Pancreas (tissue), 10 donors: ENCODE data around the gene MARCKS. TPM values are rescaled to one million over a fixed set of nuclear protein-coding genes. Genes with fewer than 3 reads are reported as not detected.

Experiments used
- ATAC-seq, 4 donors: fragments of 200-7000 bp; cut with Tn5 transposase; one replicate each; pipeline versions ENCODE4 v1.8.0 to v1.9.1; 2020; ENCODE audit warnings: mild to moderate bottlenecking in 4 of 4, moderate library complexity in 4 of 4
- DNase-seq, 6 donors: peaks; one replicate each; pipeline ENCODE4 v3.0.0-alpha.2; 2020
- FAIRE-seq: peaks from 2 replicates; lab custom pipeline; 2012; peaks lifted over from hg19 to GRCh38; lab: Jason Lieb, UNC
- H3K27ac ChIP-seq, 4 donors: fragments of 200-600 bp; sonication (generic); 1 replicate in 3 of 4; 2 replicates in 1 of 4; pipeline versions ENCODE4 v1.5.0 to v1.8.0; 2020
- H3K27me3 ChIP-seq, 4 donors: fragments of 200-600 bp; one replicate each; pipeline ENCODE4 v1.8.0; 2021
- H3K36me3 ChIP-seq, 3 donors: fragments of 200-600 bp; sonication (generic) in 1 of 3; one replicate each; pipeline versions ENCODE4 v1.5.0 to v1.8.0; 2020 to 2021
- H3K4me1 ChIP-seq, 3 donors: fragments of 200-600 bp; one replicate each; pipeline ENCODE4 v1.8.0; 2021
- H3K4me3 ChIP-seq, 4 donors: fragments of 200-600 bp; sonication (generic) in 2 of 4; one replicate each; pipeline versions ENCODE4 v1.5.0 to v1.8.0; 2020 to 2021
- H3K9me3 ChIP-seq, 4 donors: fragments of 200-600 bp; one replicate each; pipeline ENCODE4 v1.8.0; 2021
- CTCF ChIP-seq, 4 donors: fragments of 200-600 bp; sonication (generic) in 3 of 4; IDR thresholded peaks; one replicate each; pipeline versions ENCODE4 v1.5.0 to v1.8.0; 2021; ENCODE audit warnings: antibody characterized with exemption in 4 of 4
- WGBS, 2 donors: extraction: QIAGEN DNeasy Blood & Tissue Kit; methylation state at CpG; one replicate each; pipeline ENCODE4 v1.1.7; 2013; 5-methylcytosine and 5-hydroxymethylcytosine counted together
- intact Hi-C, 3 donors: fragments of 100-400 bp; cut with DNase I; formaldehyde crosslinking; loops; one replicate each; pipeline versions ENCODE4 v1.11.1 to v1.14.2; 2022
- polyA plus RNA-seq, 2 donors: library from polyadenylated mRNA; stranded (reverse); fragments of 200-250 nt; gene quantifications; one replicate each; pipeline ENCODE4 v1.2.3, GENCODE V29; 2013
- total RNA-seq, 6 donors: library from RNA; stranded (reverse); fragmentation: NEBNext Ultra II Directional in 4 of 6; extraction: Animal tissue kit (Norgen Biotek cat#: 25700) in 4 of 6; gene quantifications; one replicate each; pipeline versions ENCODE4 v1.2.1 to v1.2.4, GENCODE V29; 2021 to 2023
- donor health status: healthy with polysubstance abuse.
- donor health status: DM: no; HTN: no; CAD: no; lungs with moderate emphysema.
- donor health status: DM: no; HTN: no; CAD: no.
- donor health status: control.
- donor health status: control.
- donor health status: Bipolar disorder and iron deficiency.
- donor health status: DM: yes; HTN: yes; CAD: no.
- donor health status: DM: no; HTN: no; CAD: no.
- donor health status: DM: no; HTN: no; CAD: no.
- donor health status: DM: yes; HTN: yes; CAD: no.

The MARCKS gene
- total and polyA plus RNA-seq, 8 donors: 14.0 to 118 (median 51.8) TPM

GRCh38 chr6:113886512-113886911 is 29.4 kb downstream of the MARCKS start:
- no peak for TF ChIP-seq CTCF (IDR thresholded peaks at IDR 0.05)
- FAIRE-seq: no peak

GRCh38 chr6:113888493-113888892 is 31.3 kb downstream of the MARCKS start:
- Histone ChIP-seq H3K4me3 (no peak overlapping the region), H3K27ac (no peak overlapping the region), H3K4me1 (no peaks in the 10 kb centered on the region), H3K36me3 (no peaks in the 10 kb centered on the region), H3K9me3 (no peaks in the 10 kb centered on the region), H3K27me3 (no peaks in the 10 kb centered on the region)
- no peak for TF ChIP-seq CTCF (IDR thresholded peaks at IDR 0.05)
- DNase-seq (no peak), ATAC-seq (no peak), FAIRE-seq (no peak)
- intact Hi-C loops: loop anchor here in 1 of 3 donors (10.0 kb wide), 1 partner anchor 1114 kb away; no protein-coding TSS in a partner anchor

More at GRCh38 chr6:113886512-113886911, 29.4 kb downstream of the MARCKS start:
- no peak overlapping the region for H3K27ac ChIP-seq
- intact Hi-C loops: loop anchor here in 1 of 3 donors (10.0 kb wide), 1 partner anchor 1112 kb away; no protein-coding TSS in a partner anchor
- H3K9me3 ChIP-seq: no peaks in the 10 kb centered on the region
- ATAC-seq: no peak
- H3K27me3 ChIP-seq: no peaks in the 10 kb centered on the region
- H3K36me3 ChIP-seq: no peaks in the 10 kb centered on the region
- no peak overlapping the region for H3K4me3 ChIP-seq
- WGBS, 2 donors: 87 to 92% methylated on average over 1 of the region's 1 CpG
- no peak for DNase-seq
- H3K4me1 ChIP-seq: no peaks in the 10 kb centered on the region

GRCh38 chr6:113888956-113889630 is 31.9 kb downstream of the MARCKS start:
- no peak for FAIRE-seq
- WGBS, 2 donors: 82 to 86% methylated on average over 3 of the region's 3 CpGs
- Histone ChIP-seq H3K4me3 (no peak overlapping the region), H3K9me3 (no peaks in the 10 kb centered on the region), H3K27ac (no peak overlapping the region), H3K36me3 (no peaks in the 10 kb centered on the region), H3K27me3 (no peaks in the 10 kb centered on the region), H3K4me1 (no peaks in the 10 kb centered on the region)
- no peak for ATAC-seq
- TF ChIP-seq CTCF (IDR thresholded peaks at IDR 0.05): no peak
- no peak for DNase-seq
- intact Hi-C loops: loop anchor here in 1 of 3 donors (10.0 kb wide), 1 partner anchor 1114 kb away; no protein-coding TSS in a partner anchor

GRCh38 chr6:113893451-113893850 is 36.3 kb downstream of the MARCKS start:
- Histone ChIP-seq H3K4me1 (no peaks in the 10 kb centered on the region), H3K36me3 (no peaks in the 10 kb centered on the region), H3K9me3 (no peaks in the 10 kb centered on the region), H3K27me3 (no peaks in the 10 kb centered on the region), H3K4me3 (no peak overlapping the region), H3K27ac (no peak overlapping the region)
- intact Hi-C loops: no loop called here
- FAIRE-seq: no peak
- TF ChIP-seq CTCF (IDR thresholded peaks at IDR 0.05): no peak
- DNase-seq: no peak
- no peak for ATAC-seq

GRCh38 chr6:113893866-113894265 is 36.7 kb downstream of the MARCKS start:
- H3K27me3 ChIP-seq: no peaks in the 10 kb centered on the region
- ATAC-seq (no peak), FAIRE-seq (no peak), DNase-seq (no peak)
- 81 to 89% methylated on average over 3 of the region's 3 CpGs for WGBS, 2 donors
- no peak overlapping the region for H3K4me3 ChIP-seq
- TF ChIP-seq CTCF (IDR thresholded peaks at IDR 0.05): no peak
- no peaks in the 10 kb centered on the region for H3K4me1 ChIP-seq
- no peak overlapping the region for H3K27ac ChIP-seq
- intact Hi-C loops: no loop called here
- no peaks in the 10 kb centered on the region for H3K9me3 ChIP-seq
- no peaks in the 10 kb centered on the region for H3K36me3 ChIP-seq
